ENCODE data around the gene SETD5. TPM values are rescaled to one million over a fixed set of nuclear protein-coding genes. Genes with fewer than 3 reads are reported as not detected.
A peak's percentile ranks its signal among the peaks of the same experiment; 100 is the strongest.

Gene SETD5
- polyA plus RNA-seq (ENCODE audit: insufficient read length) = 111 TPM

- peak; percentile 96 for DNase-seq
These were observed at the start of gene SETD5 for GRCh38 chr3:9397332-9397905. SETD5 (plus strand) TSS chr3:9397615; CDS start chr3:9428939, 31,324 bp downstream.

- DNase-seq = no peak
These were observed 49.5 kb upstream of the SETD5 start for GRCh38 chr3:9347887-9348286.

- no peak for DNase-seq
These were observed 47.9 kb upstream of the SETD5 start for GRCh38 chr3:9349321-9350117.

GRCh38 chr3:9351709-9352126 lies 45.7 kb upstream of the SETD5 start:
- DNase-seq = no peak

GRCh38 chr3:9352917-9353752 lies 44.3 kb upstream of the SETD5 start:
- DNase-seq = peak; percentile 78

- no peak for DNase-seq
These were observed 35.6 kb upstream of the SETD5 start for GRCh38 chr3:9361691-9362388.

GRCh38 chr3:9362731-9363530 lies 34.5 kb upstream of the SETD5 start, which contains the start of gene THUMPD3:
THUMPD3 (plus strand) TSS chr3:9363054; CDS start chr3:9365069, 2,015 bp downstream.
- peak; percentile 90 for DNase-seq

GRCh38 chr3:9369508-9369907 lies 27.9 kb upstream of the SETD5 start:
- DNase-seq = no peak

GRCh38 chr3:9373465-9373864 lies 23.9 kb upstream of the SETD5 start:
- no peak for DNase-seq

- DNase-seq = no peak
These were observed 19.4 kb upstream of the SETD5 start for GRCh38 chr3:9377981-9378380.

- DNase-seq = no peak
These were observed 18.1 kb upstream of the SETD5 start for GRCh38 chr3:9379327-9379726.

GRCh38 chr3:9380014-9380413 lies 17.4 kb upstream of the SETD5 start:
- DNase-seq = no peak

- DNase-seq = no peak
These were observed 13.1 kb upstream of the SETD5 start for GRCh38 chr3:9384141-9384828.

- no peak for DNase-seq
These were observed 12.0 kb upstream of the SETD5 start for GRCh38 chr3:9385187-9386077.

- DNase-seq = no peak
These were observed 11.3 kb upstream of the SETD5 start for GRCh38 chr3:9386078-9386459.

- no peak for DNase-seq
These were observed 10.7 kb upstream of the SETD5 start for GRCh38 chr3:9386501-9387321.

- no peak for DNase-seq
These were observed 10.1 kb upstream of the SETD5 start for GRCh38 chr3:9387322-9387655.

GRCh38 chr3:9388142-9388541 lies 9.3 kb upstream of the SETD5 start:
- DNase-seq = no peak

All from hindlimb muscle (tissue), 1 donor.